A549 (cell line): Measurements from ENCODE around the gene LRP4. TPM values are rescaled to one million over a fixed set of nuclear protein-coding genes. Genes with fewer than 3 reads are reported as not detected.

Source experiments
- ATAC-seq, 2 experiments: fragments of 200-7000 bp in 1 of 2; fragments of >200 bp in 1 of 2; cut with Nextera tagmentation in 1 of 2; cut with Tn5 transposase in 1 of 2; 3 replicates each; pipeline versions ENCODE4 v1.8.0 to v1.9.1; 2018 to 2020; ENCODE audit warnings: mild to moderate bottlenecking in 1 of 2, moderate library complexity in 1 of 2
- CTCF ChIA-PET: fragments of 300-600 bp; sonication (Branson Sonifier 250); formaldehyde crosslinking; extraction: SDS; loops from one replicate; lab custom pipeline; 2021; ENCODE audit warnings: antibody characterized with exemption, inconsistent platforms; lab: Yijun Ruan, JAX
- POLR2A ChIA-PET: fragments of 350-600 bp; formaldehyde crosslinking; extraction: SDS; loops from one replicate; lab custom pipeline; 2021; ENCODE audit warnings: antibody characterized with exemption, inconsistent platforms; lab: Yijun Ruan, JAX
- DNase-seq, 2 experiments: peaks; one replicate each; pipeline versions ENCODE4 v3.0.0 to v3.0.0-alpha.2; 2011 to 2016; ENCODE audit warnings: low read depth in 1 of 2, low spot score in 1 of 2
- FAIRE-seq: peaks from 2 replicates; lab custom pipeline; 2011; peaks lifted over from hg19 to GRCh38; lab: Jason Lieb, UNC
- H3K27ac ChIP-seq, 2 experiments: fragments of >200 bp; sonication (Bioruptor Twin); formaldehyde crosslinking; 3 replicates each; pipeline ENCODE4 v1.5.1; 2016 to 2017
- H3K4me1 ChIP-seq: fragments of >200 bp; sonication (Bioruptor Twin); formaldehyde crosslinking; 3 replicates; pipeline ENCODE4 v1.6.1; 2016
- H3K4me2 ChIP-seq: fragments of >200 bp; sonication (Bioruptor Twin); formaldehyde crosslinking; 3 replicates; pipeline ENCODE4 v1.6.1; 2016
- H3K4me3 ChIP-seq: fragments of >200 bp; sonication (Bioruptor Twin); formaldehyde crosslinking; 3 replicates; pipeline ENCODE4 v1.5.1; 2016
- H3K9me3 ChIP-seq: fragments of >200 bp; sonication (Bioruptor Twin); formaldehyde crosslinking; 3 replicates; pipeline ENCODE4 v1.6.1; 2016
- CBX2 ChIP-seq: fragments of 200-600 bp; sonication (generic); IDR thresholded peaks from 2 replicates; pipeline ENCODE4 v1.6.1; 2016; ENCODE audit warnings: low read depth, mild to moderate bottlenecking, borderline replicate concordance
- CHD4 ChIP-seq: fragments of 200-600 bp; sonication (generic); IDR thresholded peaks from 2 replicates; pipeline ENCODE4 v1.6.1; 2016; ENCODE audit warnings: antibody characterized with exemption, mild to moderate bottlenecking, borderline replicate concordance
- EHF ChIP-seq: fragments of 250-450 bp; sonication (Bioruptor Pico); IDR thresholded peaks from 2 replicates; pipeline ENCODE4 v1.5.0; 2020; ENCODE audit warnings: mild to moderate bottlenecking
- EHMT2 ChIP-seq: fragments of 200-600 bp; sonication (generic); IDR thresholded peaks from 2 replicates; pipeline ENCODE4 v1.6.1; 2016; ENCODE audit warnings: antibody characterized with exemption, low read depth, mild to moderate bottlenecking, moderate library complexity
- GATA3 ChIP-seq: IDR thresholded peaks from 2 replicates; pipeline ENCODE4 v1.6.1; 2012; ENCODE audit warnings: borderline replicate concordance
- HOXA7 ChIP-seq: fragments of 250-450 bp; sonication (Bioruptor Pico); IDR thresholded peaks from 2 replicates; pipeline ENCODE4 v1.5.0; 2020; ENCODE audit warnings: mild to moderate bottlenecking, moderate library complexity
- HOXB13 ChIP-seq: fragments of 250-450 bp; sonication (Bioruptor Pico); IDR thresholded peaks from 2 replicates; pipeline ENCODE4 v1.5.0; 2020; ENCODE audit warnings: low read depth, mild to moderate bottlenecking, moderate library complexity
- JUNB ChIP-seq: fragments of >200 bp; sonication (Bioruptor Twin); formaldehyde crosslinking; IDR thresholded peaks from 2 replicates; pipeline ENCODE4 v1.6.1; 2016
- KDM1A ChIP-seq: fragments of 200-600 bp; sonication (generic); IDR thresholded peaks from 2 replicates; pipeline ENCODE4 v1.6.1; 2016; ENCODE audit warnings: low read depth, mild to moderate bottlenecking
- KDM5A ChIP-seq: fragments of 200-600 bp; sonication (generic); IDR thresholded peaks from 2 replicates; pipeline ENCODE4 v1.6.1; 2016; ENCODE audit warnings: antibody characterized with exemption, mild to moderate bottlenecking
- MAFK ChIP-seq: fragments of 450-650 bp; IDR thresholded peaks from 2 replicates; pipeline ENCODE4 v1.6.1; 2014; ENCODE audit not compliant: partially characterized antibody
- MAX ChIP-seq: IDR thresholded peaks from 2 replicates; pipeline ENCODE4 v1.6.1; 2012
- MAZ ChIP-seq: fragments of 150-350 bp; IDR thresholded peaks from 2 replicates; pipeline ENCODE4 v1.6.1; 2014; ENCODE audit warnings: antibody characterized with exemption, low read depth, low read length, borderline replicate concordance
- NPAS2 ChIP-seq: fragments of 250-450 bp; sonication (Bioruptor Pico); IDR thresholded peaks from 2 replicates; pipeline ENCODE4 v1.8.0; 2022; ENCODE audit warnings: mild to moderate bottlenecking, moderate library complexity, borderline replicate concordance
- POLR2A ChIP-seq: IDR thresholded peaks from 2 replicates; pipeline ENCODE4 v1.6.1; 2012; ENCODE audit warnings: mild to moderate bottlenecking, low read length
- POLR2AphosphoS2 ChIP-seq: conservative IDR thresholded peaks from 2 replicates; pipeline ENCODE4 v1.6.1; 2012; ENCODE audit warnings: low read length, improper control_type of control experiment, inconsistent platforms
- SREBF2 ChIP-seq: fragments of 450-650 bp; IDR thresholded peaks from 2 replicates; pipeline ENCODE4 v1.6.1; 2014; ENCODE audit warnings: mild to moderate bottlenecking, moderate library complexity
- TP53 ChIP-seq: fragments of 250-450 bp; sonication (Bioruptor Pico); IDR thresholded peaks from 2 replicates; pipeline ENCODE4 v1.5.0; 2021; ENCODE audit warnings: mild to moderate bottlenecking, moderate library complexity
- ZC3H11A ChIP-seq: fragments of 450-650 bp; IDR thresholded peaks from 2 replicates; pipeline ENCODE4 v1.6.1; 2014; ENCODE audit warnings: antibody characterized with exemption, mild to moderate bottlenecking
- ZNF302 ChIP-seq: fragments of 250-450 bp; sonication (Bioruptor Pico); IDR thresholded peaks from 2 replicates; pipeline ENCODE4 v1.9.0; 2021; ENCODE audit warnings: inconsistent platforms, mild to moderate bottlenecking, moderate library complexity
- ZSCAN20 ChIP-seq: fragments of 250-450 bp; sonication (Bioruptor Pico); IDR thresholded peaks from 2 replicates; pipeline ENCODE4 v1.8.0; 2022; ENCODE audit warnings: mild to moderate bottlenecking, moderate library complexity
- WGBS: methylation state at CpG from one replicate; pipeline ENCODE4 v1.1.6; 2017; ENCODE audit errors: missing lambda C conversion rate; 5-methylcytosine and 5-hydroxymethylcytosine counted together
- polyA plus RNA-seq, 4 experiments: library from polyadenylated mRNA; depleted of rRNA in 3 of 4; stranded (reverse); fragments of >200 nt; fragmentation: RNase III in 1 of 4; extraction: RNeasy Plus Mini Kit Qiagen cat#74134 plus additional on column Dnase treatment in 1 of 4; gene quantifications; 2 replicates in 3 of 4; 3 replicates in 1 of 4; pipeline ENCODE4 v1.2.3, GENCODE V29; 2011 to 2017
- TF ChIP-seq, protein P1 (sequence below): IDR thresholded peaks from 2 replicates; pipeline ENCODE4 v1.6.1; 2012; ENCODE audit warnings: low read depth, borderline replicate concordance
- TF ChIP-seq, protein P2 (sequence below): fragments of 250-450 bp; sonication (Bioruptor Pico); IDR thresholded peaks from 2 replicates; pipeline ENCODE4 v1.5.0; 2020; ENCODE audit warnings: low read depth, mild to moderate bottlenecking, moderate library complexity
- TF ChIP-seq, protein P3 (sequence below): fragments of 150-350 bp; IDR thresholded peaks from 2 replicates; pipeline ENCODE4 v1.6.1; 2014; ENCODE audit warnings: low read depth, mild to moderate bottlenecking, low read length
- TF ChIP-seq, protein P4 (sequence below): fragments of 250-450 bp; sonication (Bioruptor Pico); IDR thresholded peaks from 2 replicates; pipeline ENCODE4 v1.5.0; 2021; ENCODE audit warnings: mild to moderate bottlenecking, moderate library complexity, borderline replicate concordance
- TF ChIP-seq, protein P5 (sequence below): fragments of >200 bp; sonication (Bioruptor Twin); formaldehyde crosslinking; IDR thresholded peaks from 3 replicates; pipeline ENCODE4 v1.5.1; 2016
- TF ChIP-seq, protein P6 (sequence below): fragments of >200 bp; sonication (Bioruptor Twin); formaldehyde crosslinking; IDR thresholded peaks from 3 replicates; pipeline ENCODE4 v1.6.1; 2016
- TF ChIP-seq, protein P7 (sequence below): fragments of 450-650 bp; IDR thresholded peaks from 2 replicates; pipeline ENCODE4 v1.6.1; 2014; ENCODE audit warnings: antibody characterized with exemption

LRP4 gene
- polyA plus RNA-seq, 2 of the 4 experiments (the other 2 are of a cell fraction) = 4.0 to 6.4 TPM

GRCh38 chr11:46902694-46903093, 15.7 kb downstream of the LRP4 start:
- ATAC-seq (0 out of 6 replicates have a peak, but pooled peaks of 1 of the 2 experiments have one; percentile 15), FAIRE-seq (no peak), DNase-seq (no peak)
- CTCF ChIA-PET = interaction anchor here (7.0 kb wide), 1 partner anchor 250 kb away, joined by 31 read pairs; no protein-coding TSS in a partner anchor
- POLR2A ChIA-PET = interaction anchor here (0.7 kb wide), 1 partner anchor 164 kb away, joined by 3 read pairs; no protein-coding TSS in a partner anchor
- H3K4me2 ChIP-seq = no peak overlapping the region
- H3K4me3 ChIP-seq = no peak overlapping the region
- no peaks in the 10 kb centered on the region for H3K9me3 ChIP-seq
- TF ChIP-seq, protein P1, sequence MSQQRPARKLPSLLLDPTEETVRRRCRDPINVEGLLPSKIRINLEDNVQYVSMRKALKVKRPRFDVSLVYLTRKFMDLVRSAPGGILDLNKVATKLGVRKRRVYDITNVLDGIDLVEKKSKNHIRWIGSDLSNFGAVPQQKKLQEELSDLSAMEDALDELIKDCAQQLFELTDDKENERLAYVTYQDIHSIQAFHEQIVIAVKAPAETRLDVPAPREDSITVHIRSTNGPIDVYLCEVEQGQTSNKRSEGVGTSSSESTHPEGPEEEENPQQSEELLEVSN = no peak
- TF ChIP-seq, protein P2, sequence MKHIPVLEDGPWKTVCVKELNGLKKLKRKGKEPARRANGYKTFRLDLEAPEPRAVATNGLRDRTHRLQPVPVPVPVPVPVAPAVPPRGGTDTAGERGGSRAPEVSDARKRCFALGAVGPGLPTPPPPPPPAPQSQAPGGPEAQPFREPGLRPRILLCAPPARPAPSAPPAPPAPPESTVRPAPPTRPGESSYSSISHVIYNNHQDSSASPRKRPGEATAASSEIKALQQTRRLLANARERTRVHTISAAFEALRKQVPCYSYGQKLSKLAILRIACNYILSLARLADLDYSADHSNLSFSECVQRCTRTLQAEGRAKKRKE = no peak
- no peak for TF ChIP-seq ZC3H11A
- no peak for TF ChIP-seq POLR2AphosphoS2
- TF ChIP-seq HOXB13 = no peak
- no peak for TF ChIP-seq POLR2A
- TF ChIP-seq MAZ = no peak
- TF ChIP-seq, protein P3, sequence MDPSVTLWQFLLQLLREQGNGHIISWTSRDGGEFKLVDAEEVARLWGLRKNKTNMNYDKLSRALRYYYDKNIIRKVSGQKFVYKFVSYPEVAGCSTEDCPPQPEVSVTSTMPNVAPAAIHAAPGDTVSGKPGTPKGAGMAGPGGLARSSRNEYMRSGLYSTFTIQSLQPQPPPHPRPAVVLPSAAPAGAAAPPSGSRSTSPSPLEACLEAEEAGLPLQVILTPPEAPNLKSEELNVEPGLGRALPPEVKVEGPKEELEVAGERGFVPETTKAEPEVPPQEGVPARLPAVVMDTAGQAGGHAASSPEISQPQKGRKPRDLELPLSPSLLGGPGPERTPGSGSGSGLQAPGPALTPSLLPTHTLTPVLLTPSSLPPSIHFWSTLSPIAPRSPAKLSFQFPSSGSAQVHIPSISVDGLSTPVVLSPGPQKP = no peak
- TF ChIP-seq, protein P4, sequence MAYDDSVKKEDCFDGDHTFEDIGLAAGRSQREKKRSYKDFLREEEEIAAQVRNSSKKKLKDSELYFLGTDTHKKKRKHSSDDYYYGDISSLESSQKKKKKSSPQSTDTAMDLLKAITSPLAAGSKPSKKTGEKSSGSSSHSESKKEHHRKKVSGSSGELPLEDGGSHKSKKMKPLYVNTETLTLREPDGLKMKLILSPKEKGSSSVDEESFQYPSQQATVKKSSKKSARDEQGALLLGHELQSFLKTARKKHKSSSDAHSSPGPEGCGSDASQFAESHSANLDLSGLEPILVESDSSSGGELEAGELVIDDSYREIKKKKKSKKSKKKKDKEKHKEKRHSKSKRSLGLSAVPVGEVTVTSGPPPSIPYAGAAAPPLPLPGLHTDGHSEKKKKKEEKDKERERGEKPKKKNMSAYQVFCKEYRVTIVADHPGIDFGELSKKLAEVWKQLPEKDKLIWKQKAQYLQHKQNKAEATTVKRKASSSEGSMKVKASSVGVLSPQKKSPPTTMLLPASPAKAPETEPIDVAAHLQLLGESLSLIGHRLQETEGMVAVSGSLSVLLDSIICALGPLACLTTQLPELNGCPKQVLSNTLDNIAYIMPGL = no peak
- TF ChIP-seq, protein P5, sequence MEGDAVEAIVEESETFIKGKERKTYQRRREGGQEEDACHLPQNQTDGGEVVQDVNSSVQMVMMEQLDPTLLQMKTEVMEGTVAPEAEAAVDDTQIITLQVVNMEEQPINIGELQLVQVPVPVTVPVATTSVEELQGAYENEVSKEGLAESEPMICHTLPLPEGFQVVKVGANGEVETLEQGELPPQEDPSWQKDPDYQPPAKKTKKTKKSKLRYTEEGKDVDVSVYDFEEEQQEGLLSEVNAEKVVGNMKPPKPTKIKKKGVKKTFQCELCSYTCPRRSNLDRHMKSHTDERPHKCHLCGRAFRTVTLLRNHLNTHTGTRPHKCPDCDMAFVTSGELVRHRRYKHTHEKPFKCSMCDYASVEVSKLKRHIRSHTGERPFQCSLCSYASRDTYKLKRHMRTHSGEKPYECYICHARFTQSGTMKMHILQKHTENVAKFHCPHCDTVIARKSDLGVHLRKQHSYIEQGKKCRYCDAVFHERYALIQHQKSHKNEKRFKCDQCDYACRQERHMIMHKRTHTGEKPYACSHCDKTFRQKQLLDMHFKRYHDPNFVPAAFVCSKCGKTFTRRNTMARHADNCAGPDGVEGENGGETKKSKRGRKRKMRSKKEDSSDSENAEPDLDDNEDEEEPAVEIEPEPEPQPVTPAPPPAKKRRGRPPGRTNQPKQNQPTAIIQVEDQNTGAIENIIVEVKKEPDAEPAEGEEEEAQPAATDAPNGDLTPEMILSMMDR = no peak
- no peak for TF ChIP-seq KDM1A
- TF ChIP-seq, protein P6, sequence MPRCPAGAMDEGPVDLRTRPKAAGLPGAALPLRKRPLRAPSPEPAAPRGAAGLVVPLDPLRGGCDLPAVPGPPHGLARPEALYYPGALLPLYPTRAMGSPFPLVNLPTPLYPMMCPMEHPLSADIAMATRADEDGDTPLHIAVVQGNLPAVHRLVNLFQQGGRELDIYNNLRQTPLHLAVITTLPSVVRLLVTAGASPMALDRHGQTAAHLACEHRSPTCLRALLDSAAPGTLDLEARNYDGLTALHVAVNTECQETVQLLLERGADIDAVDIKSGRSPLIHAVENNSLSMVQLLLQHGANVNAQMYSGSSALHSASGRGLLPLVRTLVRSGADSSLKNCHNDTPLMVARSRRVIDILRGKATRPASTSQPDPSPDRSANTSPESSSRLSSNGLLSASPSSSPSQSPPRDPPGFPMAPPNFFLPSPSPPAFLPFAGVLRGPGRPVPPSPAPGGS = no peak
- no peak for TF ChIP-seq NPAS2 (CRISPR knock-in tag)
- no peak for TF ChIP-seq SREBF2
- TF ChIP-seq MAX = no peak
- TF ChIP-seq MAFK = no peak
- TF ChIP-seq HOXA7 (CRISPR knock-in tag) = no peak
- H3K4me1 ChIP-seq = no peaks in the 10 kb centered on the region
- H3K27ac ChIP-seq = no peak overlapping the region
- 84% methylated on average over 6 of the region's 6 CpGs for WGBS

DNA sequence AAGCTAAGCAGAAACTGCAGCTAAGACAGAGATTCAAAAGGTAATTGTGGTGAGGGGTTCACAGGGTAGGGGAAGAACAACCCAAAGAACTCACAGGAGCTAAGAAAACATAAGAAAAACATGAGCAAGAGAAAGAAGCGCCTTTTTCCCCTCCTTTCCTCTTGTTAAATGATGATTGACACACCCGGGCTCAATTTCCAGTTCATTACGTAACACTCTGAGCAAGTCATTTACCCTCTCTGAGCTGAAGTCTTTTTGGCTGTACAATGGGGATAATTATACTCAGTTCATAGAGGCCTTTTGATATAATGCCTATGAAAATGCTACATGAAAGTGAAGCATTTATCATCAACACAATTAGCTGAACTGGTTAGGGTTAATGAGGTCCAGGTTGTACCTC, 17.2 kb downstream of the LRP4 start:
- CTCF ChIA-PET = interaction anchor here (1.2 to 2.6 kb wide), 3 partner anchors 15 to 251 kb away, joined by 3 to 8 read pairs (median 4); no protein-coding TSS in a partner anchor
- no peak overlapping the region for H3K27ac ChIP-seq
- POLR2A ChIA-PET = no interaction called here
- FAIRE-seq = no peak
- TF ChIP-seq EHMT2 (no peak), KDM5A (no peak), ZSCAN20 (no peak), POLR2A (no peak), ZNF302 (CRISPR knock-in tag) (no peak), ZC3H11A (no peak), EHF (CRISPR knock-in tag) (no peak), MAX (no peak), CBX2 (no peak), MAFK (no peak), GATA3 (no peak), CHD4 (no peak), JUNB (no peak), TP53 (no peak), HOXB13 (no peak)
- TF ChIP-seq, protein P7, sequence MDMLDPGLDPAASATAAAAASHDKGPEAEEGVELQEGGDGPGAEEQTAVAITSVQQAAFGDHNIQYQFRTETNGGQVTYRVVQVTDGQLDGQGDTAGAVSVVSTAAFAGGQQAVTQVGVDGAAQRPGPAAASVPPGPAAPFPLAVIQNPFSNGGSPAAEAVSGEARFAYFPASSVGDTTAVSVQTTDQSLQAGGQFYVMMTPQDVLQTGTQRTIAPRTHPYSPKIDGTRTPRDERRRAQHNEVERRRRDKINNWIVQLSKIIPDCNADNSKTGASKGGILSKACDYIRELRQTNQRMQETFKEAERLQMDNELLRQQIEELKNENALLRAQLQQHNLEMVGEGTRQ = no peak
- TF ChIP-seq, protein P6 = no peak
- 74% methylated on average over 3 of the region's 3 CpGs for WGBS
- ATAC-seq = no peak
- no peaks in the 10 kb centered on the region for H3K9me3 ChIP-seq
- no peak overlapping the region for H3K4me2 ChIP-seq
- H3K4me3 ChIP-seq = no peak overlapping the region
- DNase-seq = no peak
- H3K4me1 ChIP-seq = no peaks in the 10 kb centered on the region
